ENCODE measurements around the gene PGRMC2.

The PGRMC2 gene

GRCh38 chr4:128244379-128244778 is 43.2 kb downstream of the PGRMC2 start:
- Histone ChIP-seq H3K27ac (ENCODE audit: low read depth, low read length) (no peak overlapping the region), H3K36me3 (ENCODE audit: control insufficient read depth, insufficient read depth, low read length) (no peaks in the 10 kb centered on the region), H3K4me3 (ENCODE audit: low read depth, low read length) (no peak overlapping the region), H3K4me1 (ENCODE audit: control insufficient read depth, insufficient read depth, low read length) (no peaks in the 10 kb centered on the region), H3K9ac (ENCODE audit: low read length) (no peak overlapping the region), H3K27me3 (ENCODE audit: control insufficient read depth, insufficient read depth, low read length) (no peaks in the 10 kb centered on the region), H3K9me3 (ENCODE audit: control insufficient read depth, insufficient read depth, low read depth, low read length) (peaks cover 44% of the 10 kb centered on the region)

- H3K9ac ChIP-seq (ENCODE audit: low read length): no peak overlapping the region
- H3K27me3 ChIP-seq (ENCODE audit: control insufficient read depth, insufficient read depth, low read length): no peaks in the 10 kb centered on the region
- no peak overlapping the region for H3K27ac ChIP-seq (ENCODE audit: low read depth, low read length)
- no peaks in the 10 kb centered on the region for H3K4me1 ChIP-seq (ENCODE audit: control insufficient read depth, insufficient read depth, low read length)
- peaks cover 30% of the 10 kb centered on the region for H3K9me3 ChIP-seq (ENCODE audit: control insufficient read depth, insufficient read depth, low read depth, low read length)
- no peak overlapping the region for H3K4me3 ChIP-seq (ENCODE audit: low read depth, low read length)
- H3K36me3 ChIP-seq (ENCODE audit: control insufficient read depth, insufficient read depth, low read length): no peaks in the 10 kb centered on the region
Measured at GRCh38 chr4:128242601-128243000, 45.0 kb downstream of the PGRMC2 start.

GRCh38 chr4:128241981-128242380 is 45.6 kb downstream of the PGRMC2 start:
- H3K27me3 ChIP-seq (ENCODE audit: control insufficient read depth, insufficient read depth, low read length): no peaks in the 10 kb centered on the region
- H3K9me3 ChIP-seq (ENCODE audit: control insufficient read depth, insufficient read depth, low read depth, low read length): peaks cover 29% of the 10 kb centered on the region
- no peak overlapping the region for H3K27ac ChIP-seq (ENCODE audit: low read depth, low read length)
- H3K36me3 ChIP-seq (ENCODE audit: control insufficient read depth, insufficient read depth, low read length): no peaks in the 10 kb centered on the region
- no peak overlapping the region for H3K4me3 ChIP-seq (ENCODE audit: low read depth, low read length)
- no peak overlapping the region for H3K9ac ChIP-seq (ENCODE audit: low read length)
- H3K4me1 ChIP-seq (ENCODE audit: control insufficient read depth, insufficient read depth, low read length): no peaks in the 10 kb centered on the region

GRCh38 chr4:128241425-128241913 is 46.1 kb downstream of the PGRMC2 start:
- no peak overlapping the region for H3K27ac ChIP-seq (ENCODE audit: low read depth, low read length)
- H3K4me3 ChIP-seq (ENCODE audit: low read depth, low read length): no peak overlapping the region
- no peak overlapping the region for H3K9ac ChIP-seq (ENCODE audit: low read length)
- no peaks in the 10 kb centered on the region for H3K27me3 ChIP-seq (ENCODE audit: control insufficient read depth, insufficient read depth, low read length)
- peaks cover 24% of the 10 kb centered on the region for H3K9me3 ChIP-seq (ENCODE audit: control insufficient read depth, insufficient read depth, low read depth, low read length)
- no peaks in the 10 kb centered on the region for H3K36me3 ChIP-seq (ENCODE audit: control insufficient read depth, insufficient read depth, low read length)
- no peaks in the 10 kb centered on the region for H3K4me1 ChIP-seq (ENCODE audit: control insufficient read depth, insufficient read depth, low read length)

GRCh38 chr4:128241019-128241418 is 46.6 kb downstream of the PGRMC2 start:
- H3K9me3 ChIP-seq (ENCODE audit: control insufficient read depth, insufficient read depth, low read depth, low read length): peaks cover 20% of the 10 kb centered on the region
- no peaks in the 10 kb centered on the region for H3K36me3 ChIP-seq (ENCODE audit: control insufficient read depth, insufficient read depth, low read length)
- H3K4me3 ChIP-seq (ENCODE audit: low read depth, low read length): no peak overlapping the region
- H3K27ac ChIP-seq (ENCODE audit: low read depth, low read length): no peak overlapping the region
- H3K27me3 ChIP-seq (ENCODE audit: control insufficient read depth, insufficient read depth, low read length): no peaks in the 10 kb centered on the region
- H3K4me1 ChIP-seq (ENCODE audit: control insufficient read depth, insufficient read depth, low read length): no peaks in the 10 kb centered on the region
- no peak overlapping the region for H3K9ac ChIP-seq (ENCODE audit: low read length)

GRCh38 chr4:128234836-128235235 is 52.8 kb downstream of the PGRMC2 start:
- Histone ChIP-seq H3K9ac (ENCODE audit: low read length) (no peak overlapping the region), H3K27ac (ENCODE audit: low read depth, low read length) (no peak overlapping the region), H3K4me3 (ENCODE audit: low read depth, low read length) (no peak overlapping the region), H3K9me3 (ENCODE audit: control insufficient read depth, insufficient read depth, low read depth, low read length) (no peaks in the 10 kb centered on the region), H3K4me1 (ENCODE audit: control insufficient read depth, insufficient read depth, low read length) (no peaks in the 10 kb centered on the region), H3K36me3 (ENCODE audit: control insufficient read depth, insufficient read depth, low read length) (no peaks in the 10 kb centered on the region), H3K27me3 (ENCODE audit: control insufficient read depth, insufficient read depth, low read length) (no peaks in the 10 kb centered on the region)

- no peak overlapping the region for H3K27ac ChIP-seq (ENCODE audit: low read depth, low read length)
- H3K9me3 ChIP-seq (ENCODE audit: control insufficient read depth, insufficient read depth, low read depth, low read length): no peaks in the 10 kb centered on the region
- no peaks in the 10 kb centered on the region for H3K4me1 ChIP-seq (ENCODE audit: control insufficient read depth, insufficient read depth, low read length)
- no peaks in the 10 kb centered on the region for H3K27me3 ChIP-seq (ENCODE audit: control insufficient read depth, insufficient read depth, low read length)
- H3K4me3 ChIP-seq (ENCODE audit: low read depth, low read length): no peak overlapping the region
- no peak overlapping the region for H3K9ac ChIP-seq (ENCODE audit: low read length)
- H3K36me3 ChIP-seq (ENCODE audit: control insufficient read depth, insufficient read depth, low read length): no peaks in the 10 kb centered on the region
Measured at GRCh38 chr4:128232719-128233118, 54.9 kb downstream of the PGRMC2 start.

- H3K9me3 ChIP-seq (ENCODE audit: control insufficient read depth, insufficient read depth, low read depth, low read length): no peaks in the 10 kb centered on the region
- H3K36me3 ChIP-seq (ENCODE audit: control insufficient read depth, insufficient read depth, low read length): no peaks in the 10 kb centered on the region
- no peak overlapping the region for H3K27ac ChIP-seq (ENCODE audit: low read depth, low read length)
- H3K4me3 ChIP-seq (ENCODE audit: low read depth, low read length): no peak overlapping the region
- H3K27me3 ChIP-seq (ENCODE audit: control insufficient read depth, insufficient read depth, low read length): no peaks in the 10 kb centered on the region
- no peaks in the 10 kb centered on the region for H3K4me1 ChIP-seq (ENCODE audit: control insufficient read depth, insufficient read depth, low read length)
- H3K9ac ChIP-seq (ENCODE audit: low read length): no peak overlapping the region
Measured at GRCh38 chr4:128228845-128229795, 58.5 kb downstream of the PGRMC2 start.

GRCh38 chr4:128227991-128228571 is 59.5 kb downstream of the PGRMC2 start:
- Histone ChIP-seq H3K27me3 (ENCODE audit: control insufficient read depth, insufficient read depth, low read length) (no peaks in the 10 kb centered on the region), H3K36me3 (ENCODE audit: control insufficient read depth, insufficient read depth, low read length) (no peaks in the 10 kb centered on the region), H3K4me1 (ENCODE audit: control insufficient read depth, insufficient read depth, low read length) (no peaks in the 10 kb centered on the region), H3K9me3 (ENCODE audit: control insufficient read depth, insufficient read depth, low read depth, low read length) (no peaks in the 10 kb centered on the region), H3K9ac (ENCODE audit: low read length) (no peak overlapping the region), H3K4me3 (ENCODE audit: low read depth, low read length) (no peak overlapping the region), H3K27ac (ENCODE audit: low read depth, low read length) (no peak overlapping the region)

GRCh38 chr4:128225148-128225547 is 62.5 kb downstream of the PGRMC2 start:
- no peaks in the 10 kb centered on the region for H3K4me1 ChIP-seq (ENCODE audit: control insufficient read depth, insufficient read depth, low read length)

GRCh38 chr4:128221586-128221985 is 66.0 kb downstream of the PGRMC2 start:
- no peak overlapping the region for H3K9ac ChIP-seq (ENCODE audit: low read length)
- H3K9me3 ChIP-seq (ENCODE audit: control insufficient read depth, insufficient read depth, low read depth, low read length): no peaks in the 10 kb centered on the region
- no peak overlapping the region for H3K27ac ChIP-seq (ENCODE audit: low read depth, low read length)
- no peaks in the 10 kb centered on the region for H3K4me1 ChIP-seq (ENCODE audit: control insufficient read depth, insufficient read depth, low read length)
- H3K27me3 ChIP-seq (ENCODE audit: control insufficient read depth, insufficient read depth, low read length): no peaks in the 10 kb centered on the region
- H3K36me3 ChIP-seq (ENCODE audit: control insufficient read depth, insufficient read depth, low read length): no peaks in the 10 kb centered on the region
- no peak overlapping the region for H3K4me3 ChIP-seq (ENCODE audit: low read depth, low read length)

More at GRCh38 chr4:128225148-128225547, 62.5 kb downstream of the PGRMC2 start:
- no peaks in the 10 kb centered on the region for H3K36me3 ChIP-seq (ENCODE audit: control insufficient read depth, insufficient read depth, low read length)
- no peaks in the 10 kb centered on the region for H3K9me3 ChIP-seq (ENCODE audit: control insufficient read depth, insufficient read depth, low read depth, low read length)
- no peak overlapping the region for H3K9ac ChIP-seq (ENCODE audit: low read length)
- no peak overlapping the region for H3K27ac ChIP-seq (ENCODE audit: low read depth, low read length)
- H3K27me3 ChIP-seq (ENCODE audit: control insufficient read depth, insufficient read depth, low read length): no peaks in the 10 kb centered on the region
- H3K4me3 ChIP-seq (ENCODE audit: low read depth, low read length): no peak overlapping the region
